SKM-1 (cell line): Measurements from ENCODE around the gene FIZ1.

ENCODE experiments used
- DNase-seq: peaks from one replicate; lab custom pipeline; 2025; ENCODE audit not compliant: unreplicated experiment; lab: John Stamatoyannopoulos, UW

Gene FIZ1

DNA sequence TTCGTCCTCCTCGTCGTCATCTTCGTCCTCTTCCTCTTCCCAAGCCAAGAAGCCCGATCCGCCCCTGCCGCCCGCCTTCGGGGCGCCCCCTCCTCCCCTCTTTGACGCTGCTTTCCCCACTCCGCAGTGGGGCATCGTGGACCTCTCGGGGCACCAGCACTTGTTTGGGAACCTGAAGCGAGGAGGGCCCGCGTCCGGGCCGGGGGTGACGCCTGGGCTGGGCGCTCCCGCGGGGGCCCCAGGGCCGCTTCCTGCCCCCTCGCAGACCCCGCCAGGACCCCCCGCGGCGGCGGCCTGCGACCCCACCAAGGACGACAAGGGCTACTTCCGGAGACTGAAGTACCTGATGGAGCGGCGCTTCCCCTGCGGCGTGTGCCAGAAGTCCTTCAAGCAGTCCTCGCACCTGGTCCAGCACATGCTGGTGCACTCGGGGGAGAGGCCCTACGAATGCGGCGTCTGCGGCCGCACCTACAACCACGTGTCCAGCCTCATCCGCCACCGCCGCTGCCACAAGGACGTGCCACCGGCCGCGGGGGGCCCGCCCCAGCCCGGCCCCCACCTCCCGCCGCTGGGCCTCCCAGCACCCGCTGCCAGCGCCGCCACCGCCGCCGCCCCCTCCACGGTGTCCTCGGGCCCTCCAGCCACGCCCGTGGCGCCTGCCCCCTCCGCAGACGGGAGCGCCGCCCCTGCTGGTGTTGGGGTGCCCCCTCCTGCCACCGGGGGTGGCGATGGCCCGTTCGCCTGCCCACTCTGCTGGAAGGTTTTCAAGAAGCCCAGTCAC lies 14.8 kb upstream of the FIZ1 start:
- DNase-seq, result no peak

- no peak for DNase-seq
Observed at GRCh38 chr19:55613396-55613795, 14.1 kb upstream of the FIZ1 start.

DNA sequence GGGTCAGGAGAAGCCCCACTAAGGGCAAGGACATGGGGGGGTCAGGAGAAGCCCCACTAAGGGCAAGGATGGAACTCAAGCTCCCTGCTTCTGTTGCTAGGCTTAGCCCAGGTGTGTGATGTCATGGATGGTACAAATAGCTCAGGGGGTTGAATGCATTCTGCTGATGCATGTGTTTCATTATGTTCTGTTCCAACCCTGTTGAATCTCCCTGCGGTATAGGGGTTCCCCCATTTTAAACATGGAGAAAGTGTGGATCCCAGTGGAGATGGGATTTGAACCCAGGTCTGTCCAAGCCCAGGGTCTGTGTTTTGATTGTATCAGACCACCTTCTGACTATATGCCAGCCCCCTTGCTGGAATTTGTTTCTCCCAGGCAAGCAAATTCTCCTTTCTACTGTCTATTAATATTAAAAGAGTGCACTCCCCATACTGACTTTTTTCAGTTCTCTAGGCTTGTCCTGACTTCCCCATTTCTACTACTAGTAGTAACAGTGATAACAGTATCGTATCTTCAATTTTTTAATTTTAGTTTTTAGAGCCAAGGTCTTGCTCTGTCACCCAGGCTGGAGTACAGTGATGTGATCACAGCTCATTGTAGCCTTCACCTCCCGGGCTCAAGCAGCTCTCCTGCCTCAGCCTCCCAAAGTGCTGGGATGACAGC lies 12.8 kb upstream of the FIZ1 start:
- DNase-seq, result no peak

DNA sequence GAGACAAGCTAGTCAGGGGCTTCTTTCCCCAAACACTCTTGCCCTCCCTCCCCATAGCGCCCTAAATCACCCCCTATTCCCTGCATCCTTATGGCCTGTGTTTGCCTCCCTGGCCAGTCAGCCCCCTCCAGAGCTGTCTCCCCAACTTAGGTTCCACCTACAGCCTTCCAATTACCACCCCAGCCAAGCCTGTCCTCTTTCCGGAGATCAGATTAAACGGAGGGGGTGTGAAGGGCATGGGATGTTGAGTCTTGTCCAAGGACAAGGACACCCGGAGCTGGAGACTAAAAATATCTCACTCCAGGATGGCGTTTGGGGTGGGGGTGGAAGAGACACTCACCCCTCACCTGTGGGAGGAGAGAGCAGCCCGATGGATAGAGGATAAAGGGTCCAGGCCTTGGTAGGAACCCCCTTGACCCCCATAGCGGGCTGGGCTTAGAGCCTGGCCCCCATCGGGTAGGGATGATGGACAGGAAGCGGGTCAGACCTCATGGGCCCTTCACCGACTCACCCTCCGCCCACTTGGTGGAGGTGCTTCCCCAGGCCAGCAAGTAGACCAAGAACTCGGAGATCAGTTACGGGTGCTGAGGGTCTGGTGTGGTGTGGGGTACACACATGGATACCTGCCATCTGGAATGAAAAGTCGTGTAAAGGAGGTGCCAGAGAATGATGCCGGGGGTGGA lies 12.1 kb upstream of the FIZ1 start:
- DNase-seq, result no peak

GRCh38 chr19:55609326-55609725 lies 10.0 kb upstream of the FIZ1 start:
- DNase-seq, result no peak

DNA sequence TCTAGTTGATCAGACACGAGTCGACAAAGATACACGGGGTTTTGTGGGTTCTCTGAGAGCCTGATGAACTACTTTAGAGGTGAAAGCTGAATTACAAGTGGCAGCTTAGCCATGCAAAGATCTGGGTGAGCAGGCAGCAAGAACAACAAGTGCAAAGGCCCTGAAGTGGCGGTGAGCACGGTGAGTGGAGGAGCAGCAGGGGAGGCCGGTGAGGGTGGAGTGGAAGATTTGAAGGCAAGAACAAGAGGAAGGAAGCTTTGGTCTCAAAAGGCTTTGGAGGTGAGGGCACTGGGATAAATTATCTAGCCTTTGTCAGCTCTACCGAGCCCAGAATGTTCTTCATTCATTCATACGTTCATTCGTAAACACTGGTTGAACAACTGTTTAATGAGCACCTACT lies 7.5 kb upstream of the FIZ1 start:
- DNase-seq, result no peak

DNA sequence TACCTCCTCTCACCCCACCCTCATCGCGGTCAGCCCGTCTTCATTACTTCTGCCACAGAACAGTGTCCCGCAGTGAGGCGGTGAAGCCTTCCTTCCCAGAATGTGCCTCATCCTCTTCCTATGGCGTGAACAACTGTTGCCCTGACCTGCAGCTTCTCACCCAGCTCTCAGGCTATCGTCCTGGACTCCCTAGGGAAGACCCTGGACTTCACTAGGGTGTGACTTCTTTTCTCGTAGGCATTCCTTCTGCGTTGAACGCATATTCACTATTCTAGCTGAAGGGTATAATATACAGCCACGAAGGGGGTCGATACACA lies 7.1 kb upstream of the FIZ1 start:
- no peak for DNase-seq

GRCh38 chr19:55605637-55606470 lies 6.5 kb upstream of the FIZ1 start, which contains the start of gene ZNF865:
Gene ZNF865 (plus strand): TSS chr19:55605647. CDS start chr19:55613619, 7,972 bp downstream.
- peak; percentile 23 for DNase-seq

DNA sequence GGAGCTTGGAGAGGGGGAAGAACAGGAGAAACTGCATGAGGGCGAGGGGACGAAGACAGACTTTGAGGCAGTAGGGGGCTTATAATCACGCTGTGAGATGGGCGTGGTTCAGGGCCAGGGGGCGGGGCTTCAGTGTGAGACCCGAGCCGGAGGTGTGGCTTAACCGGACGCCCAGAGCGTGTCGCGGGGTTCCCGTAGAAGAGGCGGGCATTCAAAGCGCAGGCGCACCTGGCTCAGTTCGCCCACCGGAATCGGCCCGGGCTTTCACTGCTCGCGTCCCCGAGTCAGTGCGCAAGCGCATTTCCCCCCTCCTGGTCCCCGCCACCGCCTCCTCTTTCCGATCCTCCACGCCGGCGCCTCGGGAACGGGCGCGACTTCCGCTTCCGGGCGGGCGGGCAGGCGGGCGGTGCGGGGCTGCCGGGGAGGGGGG lies 5.9 kb upstream of the FIZ1 start:
- DNase-seq, result peak; percentile 61

DNA sequence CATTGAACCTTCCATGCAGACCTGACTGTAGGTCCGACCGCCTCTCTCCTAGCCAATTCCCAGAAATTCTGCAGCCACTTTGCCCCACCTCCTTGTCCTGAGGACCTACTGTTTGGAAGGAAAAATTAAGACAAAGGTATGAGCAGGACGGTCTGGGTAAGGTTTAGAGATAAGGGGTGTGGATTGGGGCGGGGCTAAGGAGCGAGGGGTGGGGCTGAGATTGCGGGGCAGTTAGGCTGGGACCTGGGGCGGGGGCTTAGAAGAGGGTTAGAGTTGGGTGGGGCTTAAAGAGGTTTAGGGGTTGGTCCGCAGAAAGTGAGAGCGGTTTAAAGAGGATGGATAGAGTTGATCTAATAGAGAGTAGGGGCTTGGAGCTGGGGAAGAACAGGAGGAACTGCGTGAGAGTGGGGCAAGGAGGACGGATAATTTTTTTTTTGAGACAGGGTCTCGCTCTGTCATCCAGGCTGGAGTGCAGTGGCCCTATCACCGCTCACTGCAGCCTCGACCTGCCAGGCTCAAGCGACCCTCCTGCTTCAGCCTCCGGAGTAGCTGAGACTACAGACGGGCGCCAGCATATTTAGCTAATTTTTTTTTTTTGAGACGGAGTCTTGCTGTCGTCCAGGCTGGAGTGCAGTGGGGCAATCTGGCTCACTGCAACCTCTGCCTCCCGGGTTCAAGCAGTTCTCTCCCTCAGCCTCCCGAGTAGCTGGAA lies 4.4 kb upstream of the FIZ1 start:
- no peak for DNase-seq

DNA sequence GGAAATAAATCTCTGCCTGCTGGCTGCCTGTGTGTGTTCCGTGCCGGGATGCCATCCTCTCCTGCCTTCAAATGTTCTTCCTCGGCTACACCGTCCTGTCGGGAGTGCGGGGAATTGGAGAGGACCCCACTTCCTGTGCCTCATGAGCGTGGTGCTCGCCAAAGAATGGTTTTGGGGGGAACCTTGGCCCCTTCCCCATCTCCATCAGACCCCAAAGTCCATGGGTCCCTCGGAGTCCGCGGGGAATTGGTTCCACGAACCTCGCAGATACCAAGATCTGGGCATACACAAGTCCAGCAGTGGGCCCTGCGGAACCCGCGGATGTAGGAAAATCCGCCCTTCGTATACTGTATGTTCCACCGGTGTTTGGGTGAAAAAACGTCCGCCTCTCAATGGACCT lies 3.8 kb upstream of the FIZ1 start:
- DNase-seq, result no peak

DNA sequence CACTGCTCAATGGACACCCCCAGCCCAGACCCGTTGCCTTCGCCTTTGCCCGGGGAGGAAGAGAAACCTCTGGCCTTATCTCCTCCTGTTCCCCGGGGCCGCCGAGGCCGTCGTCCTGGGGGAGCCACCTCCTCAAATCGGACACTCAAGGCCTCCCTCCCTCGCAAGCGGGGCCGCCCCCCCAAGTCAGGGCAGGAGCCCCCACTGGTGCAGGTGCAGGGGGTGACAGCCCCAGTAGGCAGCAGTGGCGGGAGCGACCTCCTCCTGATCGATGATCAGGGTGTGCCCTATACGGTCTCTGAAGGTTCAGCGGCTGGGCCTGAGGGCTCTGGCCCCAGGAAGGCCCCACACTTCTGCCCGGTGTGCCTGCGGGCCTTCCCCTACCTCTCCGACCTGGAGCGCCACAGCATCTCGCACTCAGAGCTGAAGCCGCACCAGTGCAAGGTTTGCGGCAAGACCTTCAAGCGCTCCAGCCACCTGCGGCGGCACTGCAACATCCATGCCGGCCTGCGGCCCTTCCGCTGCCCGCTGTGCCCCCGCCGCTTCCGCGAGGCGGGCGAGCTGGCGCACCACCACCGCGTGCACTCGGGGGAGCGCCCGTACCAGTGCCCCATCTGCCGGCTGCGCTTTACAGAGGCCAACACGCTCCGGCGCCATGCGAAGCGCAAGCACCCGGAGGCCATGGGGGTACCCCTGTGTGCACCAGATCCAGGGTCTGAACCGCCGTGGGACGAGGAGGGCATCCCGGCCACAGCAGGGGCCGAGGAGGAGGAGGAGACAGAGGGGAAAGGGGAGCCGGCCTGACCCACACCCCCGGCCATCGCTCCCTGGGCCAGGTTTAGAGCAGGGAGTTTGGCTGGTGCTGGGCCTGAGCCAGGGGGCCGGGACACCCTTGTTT lies 3.0 kb upstream of the FIZ1 start:
- DNase-seq, result no peak

GRCh38 chr19:55601084-55601483 lies 1.8 kb upstream of the FIZ1 start:
- no peak for DNase-seq

GRCh38 chr19:55600662-55601028 lies 1.3 kb upstream of the FIZ1 start:
- no peak for DNase-seq

- no peak for DNase-seq
Observed at GRCh38 chr19:55599842-55600661, 735 bp upstream of the FIZ1 start, which contains the start of gene ZNF524. Gene ZNF524 (plus strand): TSS chr19:55600288. CDS start chr19:55602113, 1,825 bp downstream.

- DNase-seq, result peak; percentile 47
Observed at GRCh38 chr19:55598719-55599467, 424 bp downstream of the FIZ1 start.

GRCh38 chr19:55598034-55598433 lies 1.3 kb downstream of the FIZ1 start:
- DNase-seq, result no peak

GRCh38 chr19:55597501-55597921 lies 1.8 kb downstream of the FIZ1 start:
- DNase-seq, result no peak
